Activated CD4-positive, alpha-beta memory T cell treated with anti-CD3 and anti-CD28 coated beads, Interleukin-2, amount 10 ng/mL, durations not matched to agents 7 days and 5 days (primary cell): Measurements from ENCODE around the gene ZDHHC5. TPM values are rescaled to one million over a fixed set of nuclear protein-coding genes. Genes with fewer than 3 reads are reported as not detected.
"Not testable (repeated sequence)": the region's sequence is repeated elsewhere in the genome, so short reads cannot be mapped to it uniquely, and the experiment has no call there.

Experiments
- CTCF ChIA-PET: fragments of 350-600 bp; sonication (Branson Sonifier 250); formaldehyde crosslinking; loops from one replicate; lab custom pipeline; 2021; ENCODE audit warnings: antibody characterized with exemption, inconsistent platforms; lab: Charles Lee
- POLR2A ChIA-PET: fragments of 350-600 bp; sonication (Branson Sonifier 250); formaldehyde crosslinking; loops from one replicate; lab custom pipeline; 2021; ENCODE audit warnings: antibody characterized with exemption; lab: Charles Lee
- DNase-seq: peaks from one replicate; pipeline ENCODE4 v3.0.0-alpha.2; 2020
- H3K27ac Mint-ChIP-seq: one replicate; pipeline ENCODE4 v1.8.0; 2021; ENCODE audit warnings: mild to moderate bottlenecking, mixed read lengths
- H3K27me3 Mint-ChIP-seq: one replicate; pipeline ENCODE4 v1.8.0; 2021; ENCODE audit warnings: mixed read lengths
- H3K36me3 Mint-ChIP-seq: one replicate; pipeline ENCODE4 v1.8.0; 2021; ENCODE audit warnings: low read depth, mixed read lengths
- H3K4me1 Mint-ChIP-seq: one replicate; pipeline ENCODE4 v1.8.0; 2021; ENCODE audit warnings: mixed read lengths
- H3K4me3 Mint-ChIP-seq: one replicate; pipeline ENCODE4 v1.8.0; 2021; ENCODE audit warnings: mild to moderate bottlenecking, mixed read lengths
- H3K9me3 Mint-ChIP-seq: one replicate; pipeline ENCODE4 v1.8.0; 2021; ENCODE audit warnings: mixed read lengths
- total RNA-seq, 2 experiments: library from RNA; stranded (reverse); gene quantifications; one replicate each; pipeline ENCODE4 v1.2.3, GENCODE V29; 2021

ZDHHC5 gene
- total RNA-seq, 2 experiments from 2014 or later, result 77.6 to 86.6 TPM

DNA sequence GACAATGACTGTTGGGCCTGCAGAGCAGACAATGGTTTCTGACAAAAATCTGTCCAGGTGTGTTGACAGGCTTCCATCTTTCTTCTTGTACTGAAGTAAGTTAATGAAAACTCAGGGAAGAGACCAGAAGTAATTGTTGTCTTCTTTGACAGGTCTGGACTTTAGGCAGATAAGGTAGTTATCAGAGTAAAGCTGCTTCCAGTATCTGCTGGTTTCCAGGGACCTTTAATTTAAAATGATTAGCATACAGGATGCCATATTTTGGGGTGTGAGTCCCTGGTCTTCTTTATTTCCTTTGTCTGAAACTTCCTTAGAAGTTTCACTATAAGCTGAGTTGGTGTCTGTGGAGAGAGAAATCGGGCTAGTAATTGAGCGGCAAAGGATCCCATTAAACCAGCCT, 45.9 kb downstream of the ZDHHC5 start:
- H3K4me3 Mint-ChIP-seq, result peak overlapping the region; percentile 98
- POLR2A ChIA-PET, result interaction anchor here (1.1 to 6.8 kb wide), 4 partner anchors 15 to 87 kb away, joined by 4 to 54 read pairs (median 5); partner anchors contain the start of gene SELENOH
- H3K4me1 Mint-ChIP-seq, result peaks cover 50% of the 10 kb centered on the region
- no peaks in the 10 kb centered on the region for H3K9me3 Mint-ChIP-seq
- no peaks in the 10 kb centered on the region for H3K27me3 Mint-ChIP-seq
- H3K27ac Mint-ChIP-seq, result peak overlapping the region; percentile 2
- peaks cover 21% of the 10 kb centered on the region for H3K36me3 Mint-ChIP-seq
- DNase-seq, result no peak
- CTCF ChIA-PET, result interaction anchor here (0.8 to 2.0 kb wide), 11 partner anchors 9 to 255 kb away, joined by 3 to 16 read pairs (median 3); partner anchors contain the start of genes BTBD18, SELENOH and UBE2L6

DNA sequence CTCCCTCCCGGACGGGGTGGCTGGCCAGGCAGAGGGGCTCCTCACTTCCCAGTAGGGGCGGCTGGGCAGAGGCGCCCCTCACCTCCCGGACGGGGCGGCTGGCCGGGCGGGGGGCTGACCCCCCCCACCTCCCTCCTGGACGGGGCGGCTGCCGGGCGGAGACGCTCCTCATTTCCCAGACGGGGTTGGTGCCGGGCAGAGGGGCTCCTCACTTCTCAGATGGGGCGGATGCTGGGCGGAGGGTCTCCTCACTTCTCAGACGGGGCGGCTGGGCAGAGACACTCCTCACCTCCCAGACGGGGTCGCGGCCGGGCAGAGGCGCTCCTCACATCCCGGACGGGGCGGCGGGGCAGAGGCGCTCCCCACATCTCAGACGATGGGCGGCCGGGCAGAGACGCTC, 48.8 kb downstream of the ZDHHC5 start:
- H3K27me3 Mint-ChIP-seq, CTCF ChIA-PET, DNase-seq, H3K4me3 Mint-ChIP-seq, POLR2A ChIA-PET, H3K9me3 Mint-ChIP-seq, H3K27ac Mint-ChIP-seq: not testable (repeated sequence)
- Mint-ChIP-seq H3K4me1 (peaks cover 23% of the 10 kb centered on the region), H3K36me3 (peaks cover 27% of the 10 kb centered on the region)

DNA sequence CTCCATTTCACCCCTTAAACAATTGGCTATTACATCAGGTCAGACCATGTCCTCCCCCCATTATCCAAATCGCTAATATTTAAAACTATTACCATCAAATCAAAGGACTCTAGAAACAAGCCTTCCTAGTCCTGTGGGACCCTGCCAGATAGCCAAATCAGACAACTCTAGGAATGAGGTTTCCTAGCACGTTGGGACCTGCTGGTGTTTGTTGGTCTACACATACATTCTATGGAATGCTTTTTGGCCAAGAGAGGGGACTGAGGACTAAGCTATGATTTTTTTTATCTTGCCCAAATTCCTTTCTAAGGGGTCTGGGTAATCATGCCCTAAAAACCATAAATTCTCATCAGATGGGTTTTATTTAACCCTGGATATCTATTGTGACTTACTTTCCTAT, 59.3 kb downstream of the ZDHHC5 start:
- Mint-ChIP-seq H3K27me3 (no peaks in the 10 kb centered on the region), H3K36me3 (peaks cover 2% of the 10 kb centered on the region), H3K9me3 (no peaks in the 10 kb centered on the region), H3K27ac (no peak overlapping the region), H3K4me1 (peaks cover 8% of the 10 kb centered on the region), H3K4me3 (no peak overlapping the region)
- no peak for DNase-seq
- CTCF ChIA-PET, result interaction anchor here (2.7 kb wide), 1 partner anchor 74 kb away, joined by 14 read pairs; no protein-coding TSS in a partner anchor
- POLR2A ChIA-PET, result interaction anchor here (3.5 kb wide), 1 partner anchor 14 kb away, joined by 15 read pairs; the partner anchor contains the start of gene SELENOH

DNA sequence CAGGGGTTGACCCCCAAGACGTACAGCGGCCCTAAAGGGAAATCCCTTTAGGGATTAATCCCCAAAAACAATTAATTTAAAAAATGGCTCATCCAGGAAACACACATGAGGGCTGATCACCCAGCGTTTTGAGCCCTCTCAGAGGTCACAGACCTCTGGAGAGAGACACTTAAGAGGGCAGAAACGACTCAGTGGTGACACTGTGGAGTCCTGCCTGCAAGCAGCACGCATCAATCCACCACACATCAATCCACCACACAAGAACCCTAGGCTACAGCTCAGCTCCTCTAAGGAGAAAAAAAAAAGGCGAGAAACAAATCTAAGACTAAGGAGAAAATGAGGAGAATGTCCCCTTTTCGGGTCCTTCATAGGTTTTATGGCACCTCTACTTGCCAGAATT, 60.9 kb downstream of the ZDHHC5 start:
- no peak overlapping the region for H3K4me3 Mint-ChIP-seq
- H3K4me1 Mint-ChIP-seq, result peaks cover 8% of the 10 kb centered on the region
- no peak for DNase-seq
- no peaks in the 10 kb centered on the region for H3K27me3 Mint-ChIP-seq
- H3K9me3 Mint-ChIP-seq, result no peaks in the 10 kb centered on the region
- no peak overlapping the region for H3K27ac Mint-ChIP-seq
- POLR2A ChIA-PET, result interaction anchor here (0.6 to 3.5 kb wide), 3 partner anchors 12 to 43 kb away, joined by 3 to 15 read pairs (median 4); partner anchors contain the start of gene SELENOH
- CTCF ChIA-PET, result interaction anchor here (1.3 to 2.7 kb wide), 2 partner anchors 14 to 72 kb away, joined by 4 to 14 read pairs; no protein-coding TSS in a partner anchor
- peaks cover 2% of the 10 kb centered on the region for H3K36me3 Mint-ChIP-seq

DNA sequence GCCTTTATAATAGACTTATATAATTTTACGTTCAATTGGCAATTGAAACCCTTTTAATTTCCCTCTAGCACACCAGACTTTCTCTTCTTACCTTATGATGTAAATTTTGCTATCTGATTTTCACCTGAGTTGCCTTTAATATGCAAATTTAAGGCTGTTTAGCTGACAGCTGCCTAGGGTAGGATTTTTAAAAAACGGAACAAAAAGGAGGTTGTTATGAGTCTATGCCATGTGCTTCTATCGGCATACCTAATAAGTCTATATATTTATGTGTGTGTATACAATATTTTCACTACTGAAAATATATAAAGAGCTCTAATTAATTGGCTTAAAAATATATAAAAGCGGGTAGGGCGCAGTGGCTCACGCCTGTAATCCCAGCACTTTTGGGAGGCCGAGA, 61.6 kb downstream of the ZDHHC5 start:
- DNase-seq, result no peak
- H3K27me3 Mint-ChIP-seq, result no peaks in the 10 kb centered on the region
- ChIA-PET POLR2A (interaction anchor here (1.6 to 3.5 kb wide), 2 partner anchors 11 to 18 kb away, joined by 3 to 15 read pairs; partner anchors contain the start of gene SELENOH), CTCF (interaction anchor here (0.6 to 2.7 kb wide), 3 partner anchors 15 to 71 kb away, joined by 3 to 14 read pairs (median 4); no protein-coding TSS in a partner anchor)
- H3K27ac Mint-ChIP-seq, result no peak overlapping the region
- no peak overlapping the region for H3K4me3 Mint-ChIP-seq
- peaks cover 2% of the 10 kb centered on the region for H3K36me3 Mint-ChIP-seq
- peaks cover 10% of the 10 kb centered on the region for H3K4me1 Mint-ChIP-seq
- H3K9me3 Mint-ChIP-seq, result no peaks in the 10 kb centered on the region

DNA sequence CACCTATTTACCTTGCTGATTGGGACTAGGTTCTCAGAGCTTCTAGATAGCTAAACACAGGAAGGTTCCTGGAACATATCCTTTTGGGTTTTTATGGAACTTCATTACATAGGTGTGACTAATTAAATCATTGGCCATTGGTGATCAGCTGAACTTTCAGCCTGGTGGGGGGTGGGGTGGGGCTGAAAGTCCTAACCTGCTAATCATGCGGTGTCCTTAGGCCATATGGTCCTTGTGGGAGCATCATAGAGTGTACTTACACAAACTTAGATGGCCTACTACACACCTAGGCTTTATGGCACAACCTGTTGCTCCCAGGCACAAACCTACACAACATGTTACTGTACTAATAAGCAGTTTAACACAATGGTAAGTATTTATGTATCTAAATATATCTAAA, 64.7 kb downstream of the ZDHHC5 start:
- CTCF ChIA-PET, result no interaction called here
- no peaks in the 10 kb centered on the region for H3K9me3 Mint-ChIP-seq
- H3K4me3 Mint-ChIP-seq, result no peak overlapping the region
- no peak overlapping the region for H3K27ac Mint-ChIP-seq
- H3K4me1 Mint-ChIP-seq, result peaks cover 19% of the 10 kb centered on the region
- no peaks in the 10 kb centered on the region for H3K27me3 Mint-ChIP-seq
- no peak for DNase-seq
- POLR2A ChIA-PET, result interaction anchor here (0.6 to 1.7 kb wide), 2 partner anchors 9 to 59 kb away, joined by 3 to 9 read pairs; no protein-coding TSS in a partner anchor
- H3K36me3 Mint-ChIP-seq, result peaks cover 9% of the 10 kb centered on the region

DNA sequence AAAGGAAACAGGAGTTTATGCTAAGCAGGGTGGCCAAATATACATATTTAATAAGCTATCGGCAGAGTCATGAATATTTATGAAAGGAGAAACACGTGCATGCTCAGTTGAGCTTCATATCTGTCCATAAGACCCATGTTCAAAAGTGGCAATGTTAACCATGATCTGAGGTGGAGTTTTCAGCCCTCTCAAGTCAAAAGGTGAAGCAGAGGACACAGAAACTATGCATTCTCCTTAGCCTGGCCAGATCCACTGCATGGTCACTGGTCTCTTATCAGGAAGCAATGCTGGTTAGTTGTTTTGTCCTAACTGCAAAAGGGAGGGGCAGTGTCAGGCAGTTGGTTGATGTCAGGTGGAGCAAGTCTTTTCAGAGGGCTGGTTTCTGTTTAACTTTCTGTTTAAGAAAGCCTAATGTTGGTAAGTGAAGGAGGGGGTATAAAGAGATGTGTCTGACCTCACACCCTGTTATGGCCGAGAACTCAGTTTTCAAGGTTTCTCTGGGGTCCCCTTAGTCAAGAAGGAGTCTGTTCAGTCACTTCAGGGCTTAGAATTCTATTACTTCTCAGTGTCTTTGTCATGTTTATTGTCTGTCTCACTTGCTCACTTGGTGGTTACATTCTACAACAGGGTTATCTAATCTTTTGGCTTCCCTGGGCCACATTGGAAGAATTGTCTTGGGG, 67.8 kb downstream of the ZDHHC5 start:
- H3K4me1 Mint-ChIP-seq, result peaks cover 19% of the 10 kb centered on the region
- CTCF ChIA-PET, result interaction anchor here (1.1 to 1.4 kb wide), 4 partner anchors 21 to 243 kb away, joined by 3 to 5 read pairs (median 4); no protein-coding TSS in a partner anchor
- H3K27me3 Mint-ChIP-seq, result no peaks in the 10 kb centered on the region
- peak overlapping the region; percentile 17 for H3K27ac Mint-ChIP-seq
- no peak for DNase-seq
- peaks cover 27% of the 10 kb centered on the region for H3K36me3 Mint-ChIP-seq
- POLR2A ChIA-PET, result interaction anchor here (1.0 to 1.2 kb wide), 2 partner anchors 26 to 68 kb away, joined by 3 to 4 read pairs; no protein-coding TSS in a partner anchor
- no peaks in the 10 kb centered on the region for H3K9me3 Mint-ChIP-seq
- H3K4me3 Mint-ChIP-seq, result no peak overlapping the region

DNA sequence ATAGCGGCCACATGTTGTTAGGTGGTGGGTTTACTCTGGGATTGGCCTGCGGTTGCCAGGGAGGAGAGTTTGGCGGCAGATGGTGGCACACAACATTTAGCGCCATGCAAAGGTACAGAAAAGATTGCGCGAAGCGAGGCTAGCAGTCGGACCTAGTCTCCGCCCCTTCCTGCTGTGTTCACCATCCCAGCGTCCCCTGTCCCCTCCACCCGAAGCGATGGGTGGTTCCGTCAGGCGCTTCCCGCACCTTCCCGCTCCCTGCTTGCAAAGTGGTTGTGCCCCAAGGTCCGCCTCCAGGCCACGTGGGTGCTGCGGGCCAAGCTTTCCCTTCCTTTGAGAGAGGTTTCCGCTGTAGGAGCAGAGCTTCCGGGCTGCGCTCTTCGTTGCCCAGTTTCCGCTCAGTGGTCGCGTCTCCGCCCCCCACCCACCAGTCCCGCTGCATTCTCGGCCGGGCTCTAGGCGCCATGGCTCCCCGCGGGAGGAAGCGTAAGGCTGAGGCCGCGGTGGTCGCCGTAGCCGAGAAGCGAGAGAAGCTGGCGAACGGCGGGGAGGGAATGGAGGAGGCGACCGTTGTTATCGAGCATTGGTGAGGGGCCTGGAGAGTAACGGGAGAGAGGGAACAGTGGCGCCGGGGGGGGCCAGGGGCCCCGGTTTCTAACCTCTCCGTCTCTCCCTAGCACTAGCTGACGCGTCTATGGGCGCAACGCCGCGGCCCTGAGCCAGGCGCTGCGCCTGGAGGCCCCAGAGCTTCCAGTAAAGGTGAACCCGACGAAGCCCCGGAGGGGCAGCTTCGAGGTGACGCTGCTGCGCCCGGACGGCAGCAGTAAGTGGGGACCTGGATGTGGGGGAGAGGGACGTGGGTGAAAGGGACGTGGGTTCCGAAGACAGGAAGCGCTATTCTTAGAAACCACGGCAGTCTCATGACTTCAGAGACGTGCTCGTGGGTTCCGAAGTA, 73.5 kb downstream of the ZDHHC5 start, which contains the start of gene SELENOH:
SELENOH (plus strand) TSS at position 360 of the 955 bp plus-strand sequence; CDS start at position 465, 105 bp downstream.
- no peaks in the 10 kb centered on the region for H3K9me3 Mint-ChIP-seq
- peaks cover 62% of the 10 kb centered on the region for H3K36me3 Mint-ChIP-seq
- peaks cover 26% of the 10 kb centered on the region for H3K4me1 Mint-ChIP-seq

DNA sequence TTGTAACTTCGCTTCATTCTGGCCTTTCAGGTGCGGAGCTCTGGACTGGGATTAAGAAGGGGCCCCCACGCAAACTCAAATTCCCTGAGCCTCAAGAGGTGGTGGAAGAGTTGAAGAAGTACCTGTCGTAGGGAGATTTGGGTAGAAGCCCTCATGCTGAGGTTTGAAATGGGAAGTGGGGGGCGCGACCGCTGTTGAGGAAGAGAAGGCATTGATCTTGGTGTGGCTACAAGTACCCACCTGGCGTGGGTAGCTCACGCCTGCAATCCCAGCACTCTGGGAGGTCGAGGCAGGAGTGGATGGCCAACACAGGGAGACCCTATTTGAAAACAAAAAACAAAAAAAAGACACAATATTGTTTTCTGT, 74.2 kb downstream of the ZDHHC5 start:
- peak overlapping the region; percentile 98 for H3K4me3 Mint-ChIP-seq
- no peaks in the 10 kb centered on the region for H3K27me3 Mint-ChIP-seq
- H3K9me3 Mint-ChIP-seq, result no peaks in the 10 kb centered on the region
- peaks cover 68% of the 10 kb centered on the region for H3K36me3 Mint-ChIP-seq
- H3K27ac Mint-ChIP-seq, result peak overlapping the region; percentile 95
- POLR2A ChIA-PET, result interaction anchor here (0.7 to 3.1 kb wide), 28 partner anchors 10 to 1402 kb away, joined by 3 to 54 read pairs (median 4); partner anchors contain the start of genes BTBD18, CLP1, FAM111B and MED19
- CTCF ChIA-PET, result interaction anchor here (0.6 to 4.1 kb wide), 6 partner anchors 10 to 174 kb away, joined by 4 to 35 read pairs (median 4); partner anchors contain the start of genes BTBD18 and UBE2L6
- no peak for DNase-seq
- peaks cover 28% of the 10 kb centered on the region for H3K4me1 Mint-ChIP-seq

More for the DNA sequence above, 73.5 kb downstream of the ZDHHC5 start, which contains the start of gene SELENOH:
- DNase-seq, result peak; percentile 96
- CTCF ChIA-PET, result interaction anchor here (0.6 to 4.1 kb wide), 7 partner anchors 10 to 174 kb away, joined by 3 to 35 read pairs (median 4); partner anchors contain the start of genes BTBD18 and UBE2L6
- peak within 1 kb of the TSS; percentile 98 for H3K4me3 Mint-ChIP-seq
- H3K27ac Mint-ChIP-seq, result peak within 1 kb of the TSS; percentile 95
- no peaks in the 10 kb centered on the region for H3K27me3 Mint-ChIP-seq
- POLR2A ChIA-PET, result interaction anchor here (0.7 to 3.1 kb wide), 30 partner anchors 10 to 1403 kb away, joined by 3 to 54 read pairs (median 4); partner anchors contain the start of genes BTBD18, CLP1, FAM111B and MED19

DNA sequence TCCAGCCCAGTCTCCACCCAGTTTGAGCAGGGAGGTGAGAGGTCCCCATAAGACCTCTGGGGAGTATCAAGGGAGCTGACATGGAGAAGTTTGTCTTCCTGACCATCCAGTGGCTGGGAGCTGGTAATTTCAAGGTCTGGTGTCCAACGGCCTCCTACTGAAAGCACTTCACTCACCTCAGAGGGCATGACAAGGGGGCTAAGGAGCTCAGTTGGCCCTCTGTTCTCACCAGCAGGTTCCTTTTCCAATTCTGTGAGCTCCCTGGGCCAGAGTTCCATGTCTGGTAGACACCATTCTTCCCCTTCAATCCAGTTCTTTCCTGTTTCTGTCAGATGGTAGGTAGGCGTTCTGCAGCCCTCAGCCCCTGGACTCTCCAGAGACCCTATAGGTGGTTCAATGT, 76.4 kb downstream of the ZDHHC5 start:
- DNase-seq, result no peak
- H3K27me3 Mint-ChIP-seq, result no peaks in the 10 kb centered on the region
- POLR2A ChIA-PET, result interaction anchor here (1.1 to 1.3 kb wide), 2 partner anchors 33 to 56 kb away, joined by 4 to 5 read pairs; partner anchors contain the start of genes MED19 and TMX2
- H3K9me3 Mint-ChIP-seq, result no peaks in the 10 kb centered on the region
- H3K4me3 Mint-ChIP-seq, result no peak overlapping the region
- peak overlapping the region; percentile 36 for H3K27ac Mint-ChIP-seq
- H3K36me3 Mint-ChIP-seq, result peaks cover 59% of the 10 kb centered on the region
- H3K4me1 Mint-ChIP-seq, result peaks cover 30% of the 10 kb centered on the region
- CTCF ChIA-PET, result no interaction called here

DNA sequence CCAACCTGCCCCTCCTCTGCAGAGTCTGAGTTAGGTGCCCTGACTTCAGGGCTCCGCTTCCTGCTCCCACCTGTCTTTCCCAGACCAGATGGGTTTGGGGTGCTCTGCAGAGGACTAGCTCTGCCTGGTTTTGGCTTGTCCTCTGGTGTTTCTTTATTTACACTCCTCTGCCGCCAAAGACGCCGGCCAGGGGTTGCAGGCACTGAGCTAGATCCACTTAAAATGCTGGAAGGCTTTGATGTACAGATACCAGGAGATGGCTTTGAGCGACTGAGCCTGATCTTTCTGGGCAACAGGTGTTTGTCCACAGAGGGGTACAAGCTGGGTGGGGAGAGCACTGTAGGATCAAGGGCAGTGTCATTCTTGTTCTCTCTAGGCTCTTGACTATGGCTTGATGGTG, 77.3 kb downstream of the ZDHHC5 start:
- Mint-ChIP-seq H3K27ac (no peak overlapping the region), H3K27me3 (no peaks in the 10 kb centered on the region), H3K4me3 (no peak overlapping the region), H3K4me1 (peaks cover 27% of the 10 kb centered on the region), H3K36me3 (peaks cover 55% of the 10 kb centered on the region), H3K9me3 (no peaks in the 10 kb centered on the region)
- ChIA-PET POLR2A (interaction anchor here (1.1 kb wide), 1 partner anchor 33 kb away, joined by 4 read pairs; the partner anchor contains the start of genes MED19 and TMX2), CTCF (interaction anchor here (1.2 to 5.4 kb wide), 2 partner anchors 13 to 56 kb away, joined by 4 to 37 read pairs; no protein-coding TSS in a partner anchor)
- no peak for DNase-seq
